IPS-11a (cell line): ENCODE measurements around the gene TPM4.
"Not testable (repeated sequence)": the region's sequence is repeated elsewhere in the genome, so short reads cannot be mapped to it uniquely, and the experiment has no call there.

Experiments used
- H3K4me3 ChIP-seq: one replicate; pipeline ENCODE4 v1.5.1; 2013; ENCODE audit warnings: low read depth, low read length, control low read depth

The TPM4 gene

GRCh38 chr19:16094360-16095070 lies 18.2 kb downstream of the TPM4 start:
- no peak overlapping the region for H3K4me3 ChIP-seq

GRCh38 chr19:16095071-16095571 lies 18.8 kb downstream of the TPM4 start:
- no peak overlapping the region for H3K4me3 ChIP-seq

- H3K4me3 ChIP-seq, result no peak overlapping the region
Observed at GRCh38 chr19:16096280-16096855, 20.1 kb downstream of the TPM4 start.

DNA sequence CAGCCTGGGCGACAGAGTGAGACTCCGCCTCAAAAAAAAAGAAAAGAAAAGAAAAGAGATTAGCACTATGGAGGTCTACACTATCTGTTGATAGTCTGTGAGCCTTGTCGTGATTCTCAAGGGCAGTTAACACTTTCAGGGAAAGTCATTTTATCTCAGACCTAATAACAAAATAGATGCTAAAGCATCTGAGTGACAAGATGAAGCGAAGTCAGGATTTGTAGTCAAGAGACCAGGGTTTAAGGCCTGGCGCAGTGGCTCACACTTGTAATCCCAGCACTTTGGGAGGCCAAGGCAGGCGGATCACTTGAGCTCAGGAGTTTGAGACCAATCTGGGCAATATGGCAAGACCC lies 22.1 kb downstream of the TPM4 start:
- no peak overlapping the region for H3K4me3 ChIP-seq

DNA sequence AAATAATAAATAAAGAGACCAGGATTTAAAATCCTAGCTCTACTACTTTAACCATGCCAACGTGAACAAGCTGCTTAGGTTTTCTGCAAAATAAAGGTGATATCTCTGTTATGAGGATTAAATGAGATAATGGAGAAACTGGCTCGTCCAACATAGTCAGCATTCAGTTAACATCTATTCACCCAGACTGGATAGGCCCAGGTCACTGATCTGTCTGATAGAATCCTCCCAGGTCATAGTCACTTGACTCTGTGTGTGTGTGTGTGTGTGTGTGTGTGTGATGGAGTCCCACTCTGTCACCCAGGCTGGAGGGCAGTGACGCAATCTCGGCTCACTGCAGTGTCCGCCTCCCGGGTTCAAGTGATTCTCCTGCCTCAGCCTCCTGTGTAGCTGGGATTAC lies 22.5 kb downstream of the TPM4 start:
- H3K4me3 ChIP-seq, result no peak overlapping the region

- not testable (repeated sequence) for H3K4me3 ChIP-seq
Observed at GRCh38 chr19:16099314-16099965, 23.1 kb downstream of the TPM4 start.

DNA sequence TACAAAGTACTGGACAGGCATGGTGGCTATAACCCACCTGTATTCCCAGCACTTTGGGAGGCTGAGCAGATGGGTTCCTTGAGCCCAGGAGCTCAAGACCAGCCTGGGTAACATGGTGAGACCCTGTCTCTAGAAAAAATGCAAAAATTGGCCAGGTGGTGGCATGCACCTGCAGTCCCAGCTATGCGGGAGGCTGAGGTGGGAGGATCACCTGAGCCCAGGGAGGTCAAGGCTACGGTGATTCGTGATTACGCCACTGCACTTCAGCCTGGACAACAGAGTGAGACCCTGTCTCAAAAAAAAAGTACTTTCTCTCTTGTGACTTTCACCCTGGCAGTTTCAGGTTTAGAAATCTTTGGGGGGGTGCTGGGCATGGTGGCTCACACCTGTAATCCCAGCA lies 24.2 kb downstream of the TPM4 start:
- no peak overlapping the region for H3K4me3 ChIP-seq

DNA sequence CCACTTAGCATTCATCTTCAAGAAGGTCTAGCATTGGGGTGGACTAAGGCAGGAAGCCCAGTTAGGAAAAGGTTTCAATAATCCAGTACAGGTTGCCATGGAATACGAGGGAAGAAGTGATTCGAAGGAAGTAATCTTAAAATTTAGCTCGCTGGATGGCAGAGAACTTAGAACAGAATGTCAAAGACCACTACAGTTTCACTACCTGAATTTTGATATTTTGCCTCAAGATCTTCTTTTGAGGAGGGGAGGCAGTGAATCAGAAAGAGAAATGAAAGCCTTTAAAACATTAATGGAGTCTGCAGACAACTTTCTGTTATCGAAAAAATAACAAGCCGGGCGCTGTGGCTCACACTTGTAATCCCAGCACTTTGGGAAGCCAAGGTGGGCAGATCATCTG lies 28.4 kb downstream of the TPM4 start:
- no peak overlapping the region for H3K4me3 ChIP-seq

DNA sequence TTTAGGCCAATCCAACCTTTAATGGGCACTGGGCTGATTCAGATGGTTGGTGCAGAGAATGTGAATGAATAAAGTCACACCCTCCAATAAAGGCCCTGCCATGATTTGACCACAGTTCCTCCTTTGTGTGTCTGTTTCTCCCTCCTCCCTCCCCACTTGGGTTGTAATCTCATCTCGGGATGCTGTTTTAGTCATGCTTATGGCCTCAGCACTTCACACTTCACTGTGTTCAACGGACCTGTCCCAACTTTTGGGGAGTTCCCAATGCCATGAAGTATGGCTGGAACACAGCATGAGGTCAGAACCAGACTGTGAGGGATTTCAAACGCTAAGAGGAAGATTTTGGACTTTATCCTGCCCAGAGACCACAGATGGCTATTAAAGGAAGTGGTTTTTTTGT lies 29.8 kb downstream of the TPM4 start:
- H3K4me3 ChIP-seq, result no peak overlapping the region

DNA sequence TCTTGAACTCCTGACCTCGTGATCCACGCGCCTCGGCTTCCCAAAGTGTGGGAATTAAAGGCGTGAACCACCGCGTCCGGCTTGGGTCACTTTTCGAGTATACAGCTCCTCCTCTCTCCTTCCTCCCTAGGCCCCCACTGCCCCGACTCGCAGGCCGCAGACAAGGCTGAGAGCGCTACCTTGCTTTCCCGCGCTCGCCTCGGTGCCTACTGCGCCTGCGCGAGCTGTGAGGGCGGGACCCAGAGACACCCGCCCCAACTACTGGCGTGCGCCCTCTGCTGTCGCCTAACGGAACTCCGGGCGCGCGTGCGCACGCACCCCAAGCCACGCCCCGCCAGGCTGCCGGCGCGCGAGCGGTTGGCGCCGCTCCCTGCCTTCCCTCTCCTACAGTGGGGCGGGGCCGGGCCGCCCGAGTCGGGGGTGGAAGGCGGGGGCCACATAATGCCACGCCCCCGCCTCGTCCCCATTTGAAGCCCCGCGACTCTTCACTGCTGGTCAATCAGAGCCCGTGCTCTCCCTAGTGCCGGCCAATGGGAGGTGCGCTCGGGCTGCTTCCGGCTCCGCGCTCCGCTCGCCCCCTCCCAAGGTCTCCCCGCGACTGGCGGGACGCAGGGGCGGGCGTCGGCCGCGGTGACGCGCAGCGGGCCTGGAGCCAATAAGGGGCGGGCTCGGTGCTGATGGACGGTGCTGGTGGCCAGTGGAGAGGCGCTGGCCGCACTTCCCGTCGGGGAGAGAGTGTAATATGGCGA lies 35.0 kb downstream of the TPM4 start, which contains the start of gene RAB8A:
TSS of gene RAB8A (plus strand) at position 730 of the 749 bp plus-strand sequence. CDS start at position 743, 13 bp downstream.
- peak within 1 kb of the TSS; percentile 97 for H3K4me3 ChIP-seq

DNA sequence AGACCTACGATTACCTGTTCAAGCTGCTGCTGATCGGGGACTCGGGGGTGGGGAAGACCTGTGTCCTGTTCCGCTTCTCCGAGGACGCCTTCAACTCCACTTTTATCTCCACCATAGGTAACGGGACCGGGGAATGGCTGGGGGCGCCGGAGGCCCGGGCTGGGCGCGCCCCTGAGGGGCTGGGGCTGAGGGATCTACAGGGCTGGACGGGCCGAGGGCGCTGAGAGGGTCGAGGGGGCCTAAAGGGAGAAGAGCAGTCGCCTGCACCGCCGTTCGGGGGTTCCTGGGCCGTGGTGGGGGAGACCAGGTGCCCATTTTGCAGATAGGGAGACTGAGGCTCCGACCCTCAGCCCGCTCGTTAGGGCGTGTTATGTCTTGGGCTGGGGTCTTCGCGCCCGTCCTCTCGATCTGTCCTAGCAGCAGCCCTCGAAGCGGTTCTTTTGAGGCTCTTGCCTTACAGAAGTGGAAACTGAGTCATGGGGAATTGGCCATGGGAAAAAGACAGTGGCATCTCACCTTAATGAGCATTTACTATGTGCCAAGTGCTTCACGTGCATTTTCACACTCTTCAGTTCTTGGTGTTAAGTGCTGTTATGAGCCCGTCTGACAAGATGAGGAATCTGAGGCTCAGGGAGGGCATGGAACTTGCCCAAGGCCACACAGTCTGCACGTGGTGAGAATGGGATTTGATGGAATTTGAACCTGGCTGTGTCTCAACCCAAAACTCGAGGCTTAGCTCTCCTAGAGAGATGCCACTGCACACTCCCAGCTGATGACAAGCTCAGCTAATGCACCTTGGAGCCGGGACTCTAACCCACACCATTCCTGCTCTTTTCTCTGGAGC lies 35.8 kb downstream of the TPM4 start:
- H3K4me3 ChIP-seq, result peak overlapping the region; percentile 97

DNA sequence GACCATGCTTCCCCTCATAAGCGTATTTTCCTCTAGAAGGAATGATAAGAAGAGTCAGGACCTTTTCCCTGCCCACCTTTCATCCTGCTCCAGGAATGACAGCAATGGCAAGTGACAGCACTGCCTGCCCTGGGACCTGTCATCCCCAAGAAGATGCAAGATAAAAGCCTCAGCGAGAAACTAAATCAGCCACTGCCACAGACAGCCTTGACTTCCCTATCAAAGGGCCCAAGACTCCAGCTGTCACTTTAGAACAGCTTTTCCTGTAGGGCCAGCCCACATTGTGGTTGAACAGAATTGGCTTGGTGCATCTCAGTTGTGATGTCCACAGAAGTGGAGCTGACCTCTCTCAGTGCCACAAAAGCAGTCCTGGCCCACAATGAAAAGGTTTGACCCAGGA lies 36.5 kb downstream of the TPM4 start:
- no peak overlapping the region for H3K4me3 ChIP-seq

DNA sequence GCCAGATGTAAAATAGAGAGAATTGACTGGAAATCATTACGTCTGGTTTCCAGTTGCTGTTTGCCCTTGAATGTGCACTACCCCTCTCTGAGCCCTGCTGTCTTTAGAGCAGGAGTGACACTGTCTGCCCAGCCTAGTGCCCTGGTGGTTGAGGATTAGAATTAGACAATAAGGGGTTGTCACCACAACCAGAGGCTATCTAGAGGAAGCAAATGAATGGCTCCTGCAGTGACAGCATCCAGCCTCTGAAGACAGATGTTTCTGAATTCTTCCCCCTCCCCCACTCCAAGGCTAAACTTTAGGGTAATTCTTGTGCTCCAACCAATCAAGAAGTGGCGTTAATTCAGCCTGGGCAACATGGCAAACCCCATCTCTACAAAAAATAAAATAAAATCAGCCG lies 37.4 kb downstream of the TPM4 start:
- no peak overlapping the region for H3K4me3 ChIP-seq

DNA sequence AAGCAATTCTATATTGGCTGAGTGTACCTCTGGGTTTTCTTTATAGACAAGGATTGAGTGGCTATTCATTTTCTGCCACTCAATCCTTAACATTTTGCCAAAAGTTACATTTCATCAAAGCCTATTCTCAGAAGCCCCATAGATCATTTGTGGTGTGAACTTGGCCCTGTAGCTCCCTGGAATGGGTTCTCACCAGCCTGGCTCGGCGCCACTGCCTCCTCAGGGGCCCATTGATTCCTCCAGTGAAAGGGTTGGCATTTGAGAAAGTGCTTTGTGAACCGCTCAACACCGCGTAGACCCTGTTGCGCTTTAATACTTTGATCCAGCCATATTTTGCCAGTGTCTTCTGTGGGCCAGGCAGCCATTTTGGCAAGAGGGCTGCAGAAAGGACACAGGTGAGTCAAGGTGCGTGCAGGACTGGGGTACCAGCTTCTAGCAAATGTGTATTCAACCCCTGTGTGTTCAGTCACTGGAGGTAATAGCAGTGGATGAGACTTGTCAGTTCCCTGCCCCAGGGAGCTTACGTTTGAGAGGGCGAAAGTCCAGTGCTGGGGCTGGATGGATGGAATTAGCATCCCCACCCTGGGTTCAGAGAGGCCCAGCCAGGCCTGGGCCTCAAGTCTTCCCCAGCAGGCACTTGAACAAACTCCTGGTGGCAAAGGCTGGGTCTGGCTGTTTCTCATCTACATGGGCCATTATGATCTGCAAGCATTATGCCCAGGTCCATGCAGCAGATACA lies 39.2 kb downstream of the TPM4 start:
- H3K4me3 ChIP-seq, result no peak overlapping the region

GRCh38 chr19:16116067-16116466 lies 39.8 kb downstream of the TPM4 start:
- no peak overlapping the region for H3K4me3 ChIP-seq

- H3K4me3 ChIP-seq, result no peak overlapping the region
Observed at GRCh38 chr19:16117594-16118033, 41.3 kb downstream of the TPM4 start.

DNA sequence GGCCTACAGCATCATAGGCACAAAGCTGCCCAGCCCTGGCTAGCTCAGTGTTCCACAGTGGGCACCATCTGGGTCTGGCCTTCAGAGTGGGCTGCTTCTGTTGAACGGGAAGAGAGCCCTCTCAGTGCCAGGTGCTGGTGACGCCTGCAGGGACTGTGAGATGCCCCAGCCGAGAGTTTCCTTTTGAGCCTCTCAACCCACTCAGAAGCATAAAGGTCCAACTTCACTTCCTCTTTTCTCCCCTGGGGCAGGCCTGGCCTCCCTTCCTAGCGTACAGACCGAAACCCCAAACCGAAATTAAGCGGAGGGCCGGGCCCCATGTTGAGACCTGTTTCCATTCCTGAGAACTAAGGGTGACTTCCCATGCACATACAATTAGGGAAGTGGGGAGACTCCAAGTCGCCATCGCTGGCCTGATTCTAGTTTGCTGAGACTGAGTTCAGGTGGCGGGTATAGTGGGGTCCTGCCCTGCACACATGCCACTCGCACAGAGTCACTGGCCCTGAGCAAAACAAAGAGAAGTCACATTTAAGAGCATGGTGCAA lies 42.3 kb downstream of the TPM4 start:
- H3K4me3 ChIP-seq, result no peak overlapping the region

DNA sequence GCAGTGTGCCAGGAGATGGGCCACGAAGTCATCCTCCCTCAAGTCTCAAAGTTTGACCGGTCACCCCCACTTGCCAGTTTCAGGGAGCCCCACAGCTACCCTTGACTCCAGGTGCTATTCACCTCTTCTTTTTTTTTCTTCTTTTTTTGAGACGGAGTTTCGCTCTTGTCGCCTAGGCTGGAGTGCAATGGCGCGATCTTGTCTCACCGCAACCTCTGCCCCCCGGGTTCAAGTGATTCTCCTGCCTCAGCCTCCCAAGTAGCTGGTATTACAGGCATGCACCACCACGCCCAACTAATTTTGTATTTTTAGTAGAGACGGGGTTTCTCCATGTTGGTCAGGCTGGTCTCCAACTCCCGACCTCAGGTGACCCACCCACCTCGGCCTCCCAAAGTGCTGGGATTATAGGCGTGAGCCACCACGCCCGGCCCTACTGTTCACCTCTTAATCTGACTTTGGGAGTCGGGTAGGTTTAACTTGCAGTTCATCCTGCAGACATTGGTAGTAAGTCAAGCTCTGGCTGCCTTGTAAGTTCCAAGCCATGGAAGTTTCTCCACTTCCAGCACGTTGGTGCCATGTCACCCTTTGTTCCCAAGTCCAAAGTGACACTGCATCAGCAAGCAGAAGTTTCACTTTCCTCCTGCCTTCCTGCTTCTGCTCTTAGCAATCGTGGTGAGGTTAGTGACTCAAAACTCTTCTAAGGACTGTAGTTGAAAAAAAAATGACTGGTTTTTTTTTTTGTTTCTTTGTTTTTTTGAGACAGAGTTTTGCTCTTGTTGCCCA lies 43.0 kb downstream of the TPM4 start:
- not testable (repeated sequence) for H3K4me3 ChIP-seq

DNA sequence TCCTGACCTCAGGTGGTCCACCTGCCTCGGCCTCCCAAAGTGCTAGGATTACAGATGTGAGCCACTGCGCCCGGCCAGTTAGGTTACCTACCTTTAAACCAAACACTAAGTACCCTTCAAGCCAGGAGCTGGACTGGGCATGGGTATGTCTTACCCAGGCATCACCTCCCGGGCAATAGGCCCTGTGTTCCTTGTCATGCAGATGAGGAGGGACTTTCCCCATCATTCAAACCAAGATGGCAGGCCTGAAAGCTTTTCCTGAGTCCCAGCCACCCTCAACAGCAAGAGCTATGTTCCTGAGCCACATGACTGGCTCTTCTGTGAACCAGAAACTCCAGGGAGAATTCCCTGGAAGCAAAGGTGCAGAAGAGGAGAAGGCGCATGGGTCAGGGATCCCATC lies 44.8 kb downstream of the TPM4 start:
- no peak overlapping the region for H3K4me3 ChIP-seq
